ENCODE results near the gene OR8G1.
"Not testable (repeated sequence)": the region's sequence is repeated elsewhere in the genome, so short reads cannot be mapped to it uniquely, and the experiment has no call there.

Gene OR8G1

DNA sequence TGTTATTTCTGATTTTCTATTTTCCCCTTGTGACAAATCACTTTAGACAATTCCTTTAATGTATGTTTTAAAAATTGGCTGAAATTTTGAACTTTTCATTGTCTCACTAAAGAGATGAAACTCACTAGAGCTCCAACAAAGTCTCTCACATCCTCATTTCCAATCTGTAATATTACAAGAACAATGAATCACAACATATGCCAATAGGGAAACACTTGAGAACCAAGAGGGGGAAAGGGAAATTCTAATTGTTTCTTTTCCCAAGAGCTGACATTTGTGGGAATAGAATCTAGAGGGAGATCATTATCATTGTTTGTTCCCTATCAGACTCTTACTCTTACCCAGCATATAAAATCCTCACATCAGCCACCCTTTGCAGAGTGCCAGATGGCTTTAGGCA lies 29.6 kb upstream of the OR8G1 start:
- TF ChIP-seq, protein P1, sequence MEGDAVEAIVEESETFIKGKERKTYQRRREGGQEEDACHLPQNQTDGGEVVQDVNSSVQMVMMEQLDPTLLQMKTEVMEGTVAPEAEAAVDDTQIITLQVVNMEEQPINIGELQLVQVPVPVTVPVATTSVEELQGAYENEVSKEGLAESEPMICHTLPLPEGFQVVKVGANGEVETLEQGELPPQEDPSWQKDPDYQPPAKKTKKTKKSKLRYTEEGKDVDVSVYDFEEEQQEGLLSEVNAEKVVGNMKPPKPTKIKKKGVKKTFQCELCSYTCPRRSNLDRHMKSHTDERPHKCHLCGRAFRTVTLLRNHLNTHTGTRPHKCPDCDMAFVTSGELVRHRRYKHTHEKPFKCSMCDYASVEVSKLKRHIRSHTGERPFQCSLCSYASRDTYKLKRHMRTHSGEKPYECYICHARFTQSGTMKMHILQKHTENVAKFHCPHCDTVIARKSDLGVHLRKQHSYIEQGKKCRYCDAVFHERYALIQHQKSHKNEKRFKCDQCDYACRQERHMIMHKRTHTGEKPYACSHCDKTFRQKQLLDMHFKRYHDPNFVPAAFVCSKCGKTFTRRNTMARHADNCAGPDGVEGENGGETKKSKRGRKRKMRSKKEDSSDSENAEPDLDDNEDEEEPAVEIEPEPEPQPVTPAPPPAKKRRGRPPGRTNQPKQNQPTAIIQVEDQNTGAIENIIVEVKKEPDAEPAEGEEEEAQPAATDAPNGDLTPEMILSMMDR (IDR thresholded peaks at IDR 0.05; ENCODE audit: control insufficient read depth, extremely low read depth, insufficient read depth): no peak
- no peak for DNase-seq (ENCODE audit: low read depth)
- no peak overlapping the region for H3K4me3 ChIP-seq (ENCODE audit: low read depth, low read length)

DNA sequence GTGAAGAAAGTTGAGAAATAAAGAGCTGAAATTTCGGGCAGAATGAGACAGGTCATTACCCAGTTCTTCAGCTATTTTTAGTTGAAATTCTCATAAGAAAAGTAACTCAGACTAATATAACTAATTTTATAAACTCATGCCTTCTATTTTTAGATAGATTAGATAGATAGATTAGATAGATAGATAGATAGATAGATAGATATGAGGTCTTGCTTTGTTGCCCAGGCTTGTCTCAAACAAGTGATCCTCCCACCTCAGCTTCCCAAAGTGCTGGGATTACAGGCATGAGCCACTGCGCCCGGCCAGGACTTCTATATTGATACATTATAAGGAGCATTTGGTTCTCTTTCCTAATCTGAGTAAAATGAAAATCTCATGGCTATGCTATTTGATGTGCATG lies 26.9 kb upstream of the OR8G1 start:
- no peak for DNase-seq (ENCODE audit: low read depth)
- no peak overlapping the region for H3K4me3 ChIP-seq (ENCODE audit: low read depth, low read length)
- TF ChIP-seq, protein P1 (IDR thresholded peaks at IDR 0.05; ENCODE audit: control insufficient read depth, extremely low read depth, insufficient read depth): no peak

DNA sequence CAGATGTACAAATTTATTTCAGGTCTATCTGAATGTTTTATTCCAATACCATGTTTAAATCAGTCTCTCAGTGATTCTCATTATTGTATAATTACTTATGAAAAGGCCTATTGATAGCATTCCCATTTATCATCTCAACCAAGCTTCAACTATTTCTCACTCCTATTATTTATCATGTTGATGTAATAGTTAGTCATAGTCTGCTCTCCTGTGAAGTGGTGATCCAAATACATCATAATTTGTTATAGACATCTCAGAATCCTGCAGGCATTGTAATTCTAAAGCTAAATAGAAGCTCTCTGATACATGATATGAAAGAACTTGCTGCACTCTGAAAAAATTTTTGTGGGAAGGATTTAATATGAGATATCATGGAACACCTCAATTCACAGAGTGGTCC lies 21.8 kb upstream of the OR8G1 start:
- TF ChIP-seq, protein P1 (IDR thresholded peaks at IDR 0.05; ENCODE audit: control insufficient read depth, extremely low read depth, insufficient read depth): no peak
- H3K4me3 ChIP-seq (ENCODE audit: low read depth, low read length): no peak overlapping the region
- DNase-seq (ENCODE audit: low read depth): no peak

DNA sequence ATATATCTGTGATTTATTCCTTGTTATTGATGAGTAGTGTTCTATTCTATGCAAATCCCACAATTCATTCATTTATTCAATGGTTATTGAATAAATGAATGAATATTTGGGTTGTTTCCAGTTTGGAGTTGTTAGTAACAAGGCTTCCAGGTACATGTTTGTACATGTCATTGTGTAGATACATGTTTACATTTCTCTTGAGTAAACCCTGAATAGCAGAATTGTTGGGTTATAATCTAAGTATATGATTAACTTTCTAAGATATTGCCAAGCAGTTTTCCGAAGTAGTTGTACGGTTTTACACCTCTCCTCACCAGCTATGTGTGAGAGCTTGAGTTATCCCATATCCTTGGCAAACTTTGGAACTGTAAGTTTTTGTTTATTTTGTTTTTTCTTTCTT lies 18.5 kb upstream of the OR8G1 start:
- H3K4me3 ChIP-seq (ENCODE audit: low read depth, low read length): no peak overlapping the region
- DNase-seq (ENCODE audit: low read depth): no peak
- TF ChIP-seq, protein P1 (IDR thresholded peaks at IDR 0.05; ENCODE audit: control insufficient read depth, extremely low read depth, insufficient read depth): no peak

DNA sequence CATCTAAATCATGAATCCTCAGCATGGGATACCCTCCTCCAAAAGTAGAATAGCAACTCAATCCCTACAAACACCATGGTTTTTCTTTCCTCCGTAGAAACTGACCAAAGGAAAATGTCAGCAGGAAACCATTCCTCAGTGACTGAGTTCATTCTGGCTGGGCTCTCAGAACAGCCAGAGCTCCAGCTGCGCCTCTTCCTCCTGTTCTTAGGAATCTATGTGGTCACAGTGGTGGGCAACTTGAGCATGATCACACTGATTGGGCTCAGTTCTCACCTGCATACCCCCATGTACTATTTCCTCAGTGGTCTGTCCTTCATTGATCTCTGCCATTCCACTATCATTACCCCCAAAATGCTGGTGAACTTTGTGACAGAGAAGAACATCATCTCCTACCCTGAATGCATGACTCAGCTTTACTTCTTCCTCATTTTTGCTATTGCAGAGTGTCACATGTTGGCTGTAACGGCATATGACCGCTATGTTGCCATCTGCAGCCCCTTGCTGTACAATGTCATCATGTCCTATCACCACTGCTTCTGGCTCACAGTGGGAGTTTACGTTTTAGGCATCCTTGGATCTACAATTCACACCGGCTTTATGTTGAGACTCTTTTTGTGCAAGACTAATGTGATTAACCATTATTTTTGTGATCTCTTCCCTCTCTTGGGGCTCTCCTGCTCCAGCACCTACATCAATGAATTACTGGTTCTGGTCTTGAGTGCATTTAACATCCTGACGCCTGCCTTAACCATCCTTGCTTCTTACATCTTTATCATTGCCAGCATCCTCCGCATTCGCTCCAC lies 16.1 kb upstream of the OR8G1 start:
- not testable (repeated sequence) for DNase-seq (ENCODE audit: low read depth); H3K4me3 ChIP-seq (ENCODE audit: low read depth, low read length)

DNA sequence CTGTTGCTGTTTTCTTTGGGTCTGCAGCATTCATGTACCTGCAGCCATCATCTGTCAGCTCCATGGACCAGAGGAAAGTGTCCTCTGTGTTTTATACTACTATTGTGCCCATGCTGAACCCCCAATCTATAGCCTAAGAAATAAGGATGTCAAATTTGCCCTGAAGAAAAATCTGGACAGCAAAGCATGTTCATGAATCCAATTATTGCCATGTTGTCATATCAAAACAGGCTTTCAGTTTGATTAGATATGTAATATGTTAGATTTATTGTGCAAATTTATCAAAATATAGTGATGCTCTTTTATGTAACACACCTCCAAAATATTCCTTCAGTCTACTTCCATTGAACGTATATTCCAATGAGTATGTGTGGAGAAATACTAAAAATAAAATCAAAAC lies 15.4 kb upstream of the OR8G1 start:
- H3K4me3 ChIP-seq (ENCODE audit: low read depth, low read length): no peak overlapping the region
- DNase-seq (ENCODE audit: low read depth): no peak
- TF ChIP-seq, protein P1 (IDR thresholded peaks at IDR 0.05; ENCODE audit: control insufficient read depth, extremely low read depth, insufficient read depth): no peak

DNA sequence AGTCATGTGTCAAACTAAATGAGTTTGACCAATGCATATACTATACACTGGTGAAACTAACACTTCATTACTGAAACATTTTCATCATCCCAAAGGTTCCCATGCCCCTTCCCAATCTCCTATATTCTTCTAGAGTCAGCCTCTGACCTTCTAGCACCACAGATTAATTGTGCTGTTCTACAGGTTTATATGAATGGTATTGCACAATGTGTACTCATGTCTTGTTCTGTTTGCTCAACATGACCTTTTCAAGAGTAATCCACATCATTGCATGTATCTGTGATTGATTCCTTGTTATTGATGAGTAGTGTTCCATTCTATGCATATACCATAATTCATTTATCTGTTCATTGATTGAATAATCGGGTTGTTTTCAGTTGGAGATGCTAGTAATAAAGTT lies 7.5 kb upstream of the OR8G1 start:
- TF ChIP-seq, protein P1 (IDR thresholded peaks at IDR 0.05; ENCODE audit: control insufficient read depth, extremely low read depth, insufficient read depth): no peak
- peak; percentile 32 for DNase-seq (ENCODE audit: low read depth)
- H3K4me3 ChIP-seq (ENCODE audit: low read depth, low read length): no peak overlapping the region

Data from LNCaP clone FGC (cell line).